HG02588 (cell line): Measurements from ENCODE around the gene AGXT.

ENCODE experiments used
- ATAC-seq: cut with Tn5 transposase; IDR thresholded peaks from one replicate; pipeline ENCODE4 v1.9.1; 2021; ENCODE audit warnings: mild to moderate bottlenecking, moderate library complexity; ENCODE audit not compliant: unreplicated experiment

AGXT gene

DNA sequence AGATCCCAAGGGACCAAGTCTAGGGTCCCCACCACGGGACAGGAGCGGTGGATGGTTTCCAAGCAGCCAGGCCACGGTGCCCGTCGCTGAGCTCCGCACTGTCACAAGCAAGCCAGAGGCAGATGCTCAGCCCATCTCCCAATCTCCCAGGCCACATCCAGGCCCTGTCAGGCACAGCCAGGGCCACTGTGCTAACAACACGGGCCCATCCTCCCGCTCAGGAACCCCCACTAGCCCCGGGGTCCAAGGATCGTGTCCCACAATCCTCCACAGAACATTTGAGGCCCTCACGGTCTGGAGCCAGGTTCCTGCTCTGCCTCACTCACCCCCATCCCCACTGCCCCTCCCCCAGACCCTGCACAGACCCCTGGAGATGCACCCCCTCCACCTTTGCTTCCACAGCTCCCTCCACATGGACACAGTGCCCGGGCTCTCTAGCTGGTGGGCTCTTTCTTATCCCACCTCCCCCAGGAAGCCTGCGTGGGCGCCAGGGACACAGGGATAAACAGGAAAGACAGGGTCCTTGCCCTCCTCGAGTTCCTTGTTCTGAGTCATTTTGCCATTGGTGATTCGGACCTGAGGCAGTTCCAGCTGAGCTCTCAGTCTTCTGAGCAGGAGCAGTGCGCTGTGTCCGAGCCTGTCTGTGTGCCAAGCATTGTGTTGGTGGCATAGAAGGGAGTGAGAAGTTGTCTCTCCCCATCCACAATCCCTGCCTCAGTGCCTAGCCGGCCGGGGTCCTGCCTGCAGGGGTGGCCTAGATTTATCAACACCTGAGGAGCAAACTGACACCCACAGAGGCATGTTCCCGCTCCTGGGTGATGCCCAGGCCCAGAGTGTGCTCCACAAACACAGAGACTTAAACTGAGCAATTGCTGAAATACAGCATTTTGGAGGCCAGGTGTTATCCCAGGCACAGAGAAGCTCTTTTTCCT is 44.5 kb downstream of the AGXT start:
- ATAC-seq = no peak

DNA sequence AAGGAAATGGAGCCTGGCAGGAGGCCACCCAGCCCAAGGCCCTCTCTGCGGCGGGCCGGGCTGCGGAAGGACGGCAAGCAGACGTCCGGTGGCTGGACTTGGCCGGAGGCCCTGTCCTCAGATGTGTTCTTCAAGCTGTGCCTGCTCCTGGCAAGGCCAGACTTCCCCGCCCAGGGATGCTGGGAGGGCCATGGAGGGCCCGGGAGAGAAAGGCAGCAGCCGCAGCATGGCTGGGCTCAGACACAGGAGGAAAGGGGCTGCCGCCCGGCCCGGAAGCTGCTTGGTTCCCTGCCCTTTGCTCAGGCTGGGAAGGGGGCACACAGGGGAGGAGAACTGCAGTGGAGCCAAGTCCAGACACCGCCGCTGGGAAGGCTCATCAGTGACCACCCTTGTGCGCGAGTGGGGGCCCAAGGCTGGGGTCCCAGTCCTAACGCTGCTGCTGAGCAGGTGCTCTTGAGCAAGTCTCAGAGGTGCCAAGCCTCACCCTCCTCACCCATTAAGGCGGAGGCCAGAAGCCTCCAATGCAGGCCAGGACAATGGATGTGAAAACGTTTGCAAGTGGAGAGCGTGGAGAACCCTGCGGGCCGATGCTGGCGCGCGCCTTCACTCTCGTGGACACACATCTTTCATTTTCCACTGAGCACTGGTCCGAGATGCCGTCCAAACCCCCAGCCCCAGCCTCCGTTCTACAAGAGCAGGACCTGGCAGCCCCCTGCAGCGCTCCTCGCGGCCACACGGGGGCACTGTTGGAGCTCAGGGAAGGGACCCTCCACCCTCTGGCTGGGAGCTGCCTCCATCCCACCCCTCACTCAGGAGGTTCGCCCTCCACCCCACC is 45.4 kb downstream of the AGXT start:
- ATAC-seq = no peak

DNA sequence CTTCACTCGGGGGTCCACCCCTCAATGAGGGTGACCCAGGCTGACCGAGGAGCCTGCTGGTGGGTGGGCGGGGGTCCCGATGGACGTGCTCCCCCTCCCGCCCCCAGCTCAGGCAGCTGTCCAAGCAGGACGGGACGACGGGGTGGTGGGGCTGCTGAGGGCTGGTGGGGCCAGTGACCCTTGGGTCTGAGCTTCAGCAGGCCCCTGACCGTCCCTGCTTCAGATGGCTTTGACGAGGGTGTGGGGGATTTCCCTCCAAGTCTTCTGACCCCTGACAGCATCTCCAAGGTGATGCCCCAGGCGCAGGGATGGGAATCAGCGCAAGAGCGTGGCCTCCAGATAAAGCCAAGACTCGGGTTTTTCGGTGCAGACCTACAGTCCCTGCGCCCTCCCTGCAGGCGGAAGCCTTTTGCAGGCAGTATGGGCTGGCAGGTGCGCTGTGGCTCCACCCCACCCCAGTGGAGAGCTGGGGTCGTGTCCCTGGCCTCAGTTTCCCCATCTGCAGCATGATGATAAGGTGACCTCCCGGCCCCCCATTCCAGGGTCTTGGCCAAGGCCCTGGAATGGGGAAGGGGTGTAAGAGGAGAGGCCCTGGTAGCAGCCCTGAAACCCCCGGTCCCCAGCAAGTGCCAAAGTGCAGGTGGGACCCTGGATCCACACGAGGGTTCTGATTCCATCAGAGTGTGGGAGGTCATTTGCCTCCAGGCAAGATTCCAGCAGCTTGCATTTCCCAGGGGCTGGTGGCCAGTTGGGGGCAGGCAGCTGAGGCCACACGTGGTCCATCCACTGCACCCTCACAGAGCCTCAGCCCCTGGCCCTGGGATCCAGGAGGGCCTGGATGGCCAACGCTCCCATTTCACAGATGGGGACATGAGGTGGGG is 46.3 kb downstream of the AGXT start:
- no peak for ATAC-seq

DNA sequence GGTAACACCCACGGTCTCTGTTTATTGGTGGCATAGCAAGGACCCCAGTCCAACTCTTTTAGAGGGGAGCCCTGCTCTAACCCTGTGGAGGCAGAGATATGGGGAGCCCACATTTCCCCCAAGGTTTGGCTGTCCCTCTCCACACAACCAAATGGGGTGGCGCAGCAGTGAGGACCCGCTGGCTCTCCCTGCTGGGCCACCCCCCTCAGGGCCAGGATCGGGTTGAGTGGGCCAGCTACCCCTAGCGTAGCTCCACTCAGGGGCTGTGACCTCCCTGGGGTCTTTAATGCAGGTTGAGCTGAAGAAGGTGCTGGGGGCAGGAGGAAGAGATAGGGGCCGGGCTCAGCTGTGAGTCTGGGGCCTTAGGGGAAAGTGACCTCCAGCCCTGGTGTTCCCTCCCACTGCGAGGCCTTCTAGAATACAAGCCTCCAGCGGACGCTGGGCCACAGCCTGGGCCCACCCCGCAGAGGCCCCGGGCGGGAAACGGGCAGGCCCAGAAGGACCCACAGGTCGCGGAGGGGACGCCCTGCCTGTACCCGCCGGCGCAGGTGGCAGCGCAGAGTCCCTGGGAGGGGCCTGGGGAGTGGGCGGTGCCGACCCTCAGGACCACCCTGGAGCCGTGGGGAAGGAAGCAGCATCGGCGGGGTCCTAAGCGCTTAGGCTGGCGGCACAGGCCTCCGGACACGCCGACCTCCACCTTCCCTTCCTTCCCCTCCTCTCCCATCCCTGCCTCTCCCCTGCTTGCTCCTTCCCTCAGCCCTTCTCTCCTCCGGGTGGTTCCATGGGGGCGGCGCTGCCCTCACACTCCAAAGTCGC is 47.1 kb downstream of the AGXT start:
- no peak for ATAC-seq

DNA sequence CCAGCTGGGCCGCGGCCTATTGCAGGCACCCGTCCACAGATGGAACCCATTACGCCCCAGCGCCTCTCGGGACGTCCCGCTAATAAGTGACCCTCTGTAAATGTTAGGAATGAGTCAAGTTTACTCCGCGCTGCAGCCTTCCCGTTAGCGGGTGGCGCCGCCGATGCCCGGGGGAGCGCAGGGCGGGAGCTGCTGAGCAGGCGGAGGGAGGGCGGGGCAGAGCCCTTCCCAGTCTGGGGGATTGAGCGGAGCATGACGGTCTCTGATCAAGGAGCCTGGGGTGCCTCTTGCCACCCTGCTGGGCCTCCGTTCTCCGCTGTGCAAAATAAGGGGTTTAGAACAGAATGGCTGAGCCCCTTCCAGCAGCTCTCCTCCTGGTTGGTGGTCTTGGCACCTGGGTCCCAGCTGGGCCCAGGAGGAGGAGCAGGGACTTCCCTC is 48.0 kb downstream of the AGXT start:
- ATAC-seq = no peak

DNA sequence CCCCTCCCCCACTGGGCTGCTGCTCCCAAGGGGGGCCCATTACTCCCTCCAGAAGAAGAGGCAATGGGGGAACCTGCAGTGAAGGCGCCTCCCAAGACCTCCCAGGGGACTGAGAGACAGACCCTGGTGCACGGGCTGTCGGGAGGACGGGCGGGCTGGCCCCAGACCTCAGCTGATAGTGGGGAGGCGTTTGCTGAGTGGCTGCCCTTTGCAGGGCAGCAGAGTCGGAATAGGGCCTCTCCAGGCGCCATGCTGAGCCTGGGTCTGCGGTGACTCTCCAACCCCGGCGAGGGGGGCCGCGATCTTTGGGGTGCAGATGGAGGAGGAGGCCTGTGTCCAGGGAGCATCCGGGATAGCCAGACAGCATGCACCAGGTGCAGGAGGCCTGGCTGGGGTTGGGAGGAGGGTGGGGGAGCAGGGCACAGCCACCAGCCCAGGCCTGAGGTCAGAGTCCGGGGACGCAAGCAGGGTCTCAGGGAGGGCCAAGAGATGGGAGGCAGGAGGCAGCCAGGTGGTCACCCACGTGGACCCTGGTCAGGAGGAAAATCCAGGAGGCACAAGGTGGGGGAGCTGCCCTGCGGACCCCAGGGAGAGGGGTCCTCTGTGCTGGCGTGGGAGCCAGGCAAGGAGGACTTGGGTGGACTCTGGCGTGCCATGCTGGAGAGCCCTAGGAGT is 48.5 kb downstream of the AGXT start:
- ATAC-seq = no peak

DNA sequence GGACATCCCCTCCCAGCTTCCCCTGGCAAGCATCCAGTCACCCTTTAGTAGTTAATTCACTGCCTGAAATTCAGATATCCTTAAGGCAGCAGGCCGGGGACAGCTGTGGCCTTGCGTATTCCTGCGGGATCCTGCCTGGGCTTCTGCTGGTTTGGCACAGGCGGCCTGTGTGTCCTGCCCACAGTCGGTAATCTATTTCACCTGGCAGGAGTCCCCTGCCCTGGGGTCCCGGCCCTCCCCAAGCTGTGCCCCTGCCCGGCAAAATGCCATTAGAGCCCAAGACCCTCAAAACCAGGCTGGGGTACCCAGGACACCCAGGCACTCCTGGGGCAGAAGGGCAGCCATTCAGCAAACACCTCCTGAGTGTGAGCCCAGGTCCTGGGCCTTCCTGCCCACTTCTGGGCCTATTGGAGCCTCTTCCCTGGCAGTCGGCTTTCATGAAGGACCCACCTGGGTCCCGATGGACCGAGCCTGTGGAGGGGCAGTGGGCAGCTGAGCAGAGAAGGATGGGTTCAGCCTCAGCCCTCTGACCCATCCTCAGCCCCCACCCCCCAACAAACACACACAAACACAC is 49.1 kb downstream of the AGXT start:
- ATAC-seq = no peak

DNA sequence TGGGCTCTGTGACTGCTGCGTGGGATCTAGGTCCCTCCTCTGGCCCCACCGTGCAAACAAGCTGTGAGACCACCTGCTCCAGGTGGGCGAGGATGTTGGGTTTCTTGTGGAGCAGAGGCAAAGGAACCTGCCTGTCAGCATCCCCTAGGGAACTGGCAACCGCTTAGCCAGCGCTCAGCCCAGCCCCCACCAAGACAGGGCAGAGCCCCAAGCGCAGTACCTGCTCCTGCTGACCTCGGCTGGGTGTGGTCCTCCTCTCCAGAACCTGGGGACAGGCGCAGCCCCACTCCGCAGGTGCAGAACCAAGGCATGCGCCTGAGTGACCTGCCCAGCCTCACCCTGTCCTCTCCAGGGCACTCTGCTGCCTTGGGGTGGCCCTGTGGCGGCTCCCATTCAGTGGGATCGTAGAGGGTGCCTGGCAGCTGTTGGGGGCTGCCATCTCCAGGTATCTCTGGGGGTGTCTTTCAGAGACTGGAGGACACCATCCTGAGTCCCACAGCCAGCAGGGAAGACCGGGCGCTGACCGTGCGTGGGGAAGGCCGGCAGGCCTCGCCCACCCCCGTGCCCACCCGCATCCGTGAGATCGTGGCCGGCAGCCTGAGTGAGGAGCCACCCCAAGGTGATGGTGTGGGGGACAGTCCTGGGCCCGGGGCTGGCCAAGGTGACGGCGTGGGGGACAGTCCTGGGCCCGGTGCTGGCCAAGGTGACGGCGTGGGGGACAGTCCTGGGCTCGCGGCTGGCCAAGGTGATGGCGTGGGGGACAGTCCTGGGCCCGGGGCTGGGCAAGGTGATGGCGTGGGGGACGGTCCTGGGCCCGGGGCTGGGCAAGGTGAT is 49.9 kb downstream of the AGXT start:
- ATAC-seq = no peak

DNA sequence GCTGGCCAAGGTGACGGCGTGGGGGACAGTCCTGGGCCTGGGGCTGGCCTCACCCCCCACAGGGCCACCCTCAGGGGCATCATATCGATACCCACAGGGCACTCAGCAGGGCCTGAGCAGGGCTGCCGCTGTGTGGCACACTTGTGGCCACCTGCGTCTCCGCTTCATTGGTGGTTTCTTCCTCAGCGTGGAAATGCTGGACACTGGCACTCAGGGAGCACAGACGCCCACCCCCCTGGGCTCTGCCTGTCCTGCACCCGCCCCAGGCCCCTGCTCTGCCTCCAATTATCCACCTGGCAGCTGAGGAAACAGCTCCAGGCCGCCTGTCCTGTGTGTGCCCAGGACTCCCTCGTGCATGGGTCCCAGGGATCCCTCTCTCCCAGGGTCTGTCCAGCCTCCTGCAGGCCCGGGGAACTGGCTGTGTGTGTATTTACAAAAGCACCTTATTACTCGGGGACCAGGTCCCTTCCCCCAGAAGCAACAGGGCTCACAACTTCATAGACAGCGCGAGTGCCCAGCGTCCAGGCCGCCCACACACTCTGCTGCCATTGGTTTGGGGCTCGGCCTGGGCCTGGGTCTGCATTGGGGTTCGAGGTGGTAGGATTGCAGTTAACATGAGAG is 50.6 kb downstream of the AGXT start:
- ATAC-seq = no peak

DNA sequence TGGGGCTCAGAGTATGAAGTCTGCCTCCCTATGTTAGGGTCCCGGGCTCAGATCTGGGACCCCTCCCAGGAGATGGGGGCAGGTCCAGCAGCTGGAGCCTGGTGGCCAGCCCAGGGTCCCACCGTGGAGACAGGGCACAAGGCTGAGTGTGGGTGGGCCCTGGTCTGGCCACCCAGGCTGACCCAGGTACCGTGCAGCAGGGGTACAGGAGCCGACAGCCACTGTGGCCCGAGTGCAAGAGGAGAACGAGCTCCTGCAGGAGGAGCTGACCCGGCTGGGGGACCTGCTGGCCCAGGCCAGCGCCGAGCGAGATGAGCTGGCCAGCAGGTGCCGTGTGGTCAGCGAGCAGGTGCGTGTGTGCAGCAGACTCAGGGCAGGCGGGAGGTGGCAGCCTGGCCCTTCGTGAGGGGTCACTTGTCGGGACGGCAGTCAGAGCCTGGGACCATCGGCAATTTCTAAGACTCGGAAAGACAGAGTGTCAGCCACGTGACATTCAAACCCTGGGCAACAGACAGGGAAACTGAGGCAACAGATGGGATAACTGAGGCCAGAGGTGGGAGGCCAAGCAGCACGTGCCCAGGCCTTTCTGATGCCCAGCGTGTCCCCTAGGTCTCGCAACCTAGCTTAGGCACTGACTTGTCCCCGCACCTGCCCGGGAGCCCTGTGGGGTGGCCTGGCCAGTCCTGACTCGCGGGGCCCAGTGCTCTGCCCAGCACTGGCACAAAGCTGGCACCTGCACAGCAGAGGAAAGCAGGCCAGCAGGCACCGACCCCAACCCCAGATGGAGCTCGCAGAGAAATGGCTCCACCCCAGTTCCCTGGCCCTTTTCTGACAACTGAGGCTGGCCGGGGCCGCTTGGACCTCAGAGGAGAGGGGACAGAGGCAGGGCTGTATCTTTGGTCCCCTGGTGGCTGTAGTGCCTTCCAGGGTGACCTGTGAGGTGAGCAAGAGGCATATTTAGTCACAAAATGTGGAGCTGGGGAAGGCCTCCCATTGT is 51.5 kb downstream of the AGXT start:
- ATAC-seq = no peak

DNA sequence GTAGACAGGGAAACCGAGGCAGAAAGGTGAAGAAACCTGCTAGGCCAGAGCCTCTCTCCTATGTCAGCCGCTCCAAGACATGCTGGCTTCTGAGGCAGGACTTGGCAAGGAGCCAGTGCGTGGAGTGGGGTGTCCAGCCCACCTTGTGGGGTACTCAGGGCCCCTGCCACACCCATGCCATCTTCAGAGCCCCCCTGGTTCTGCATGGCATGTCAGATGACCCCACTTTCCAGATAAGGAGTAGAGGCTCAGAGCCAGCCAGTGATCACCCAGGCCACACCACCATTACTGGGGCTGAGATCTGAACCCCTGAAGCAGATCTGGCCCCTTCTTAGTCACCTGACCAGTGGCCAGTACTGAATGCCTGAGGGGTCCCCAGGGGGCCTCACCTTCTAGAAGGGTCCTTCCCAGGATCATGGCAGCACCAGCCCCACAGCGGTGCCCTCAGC is 52.2 kb downstream of the AGXT start:
- ATAC-seq = no peak

DNA sequence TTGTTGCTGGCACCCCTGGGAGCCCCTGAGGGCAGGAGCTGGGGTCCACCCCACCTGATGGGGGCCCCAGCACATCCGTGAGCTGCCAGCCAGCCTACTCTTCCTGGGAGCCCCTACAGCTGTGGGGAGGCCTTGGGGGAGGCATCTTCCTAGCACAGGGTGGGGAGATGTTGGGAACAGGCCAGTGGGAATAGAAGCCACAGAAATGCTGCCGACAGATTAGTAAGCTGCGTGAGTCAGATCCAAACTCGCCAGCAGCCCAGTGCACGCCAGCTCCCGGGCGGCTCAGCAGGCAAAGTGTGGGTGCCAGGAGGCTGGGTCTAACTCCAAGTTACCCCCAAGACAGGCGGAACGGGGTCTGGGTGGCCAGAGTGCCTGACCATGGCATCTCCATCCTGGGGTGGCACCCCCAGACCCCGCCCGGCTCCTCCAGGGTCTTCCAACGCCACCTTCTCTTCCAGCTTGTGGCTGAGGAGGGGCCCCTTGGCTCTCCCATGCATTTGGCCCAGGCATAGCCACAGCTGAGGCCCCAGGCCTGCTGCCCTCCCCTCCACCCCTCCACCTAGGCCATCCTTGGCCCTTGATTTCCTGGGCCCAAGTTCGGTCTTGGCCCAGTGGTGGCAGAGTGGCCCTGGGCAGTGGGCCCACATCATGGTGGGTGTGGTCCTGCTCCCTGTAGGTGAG is 52.8 kb downstream of the AGXT start:
- ATAC-seq = no peak

DNA sequence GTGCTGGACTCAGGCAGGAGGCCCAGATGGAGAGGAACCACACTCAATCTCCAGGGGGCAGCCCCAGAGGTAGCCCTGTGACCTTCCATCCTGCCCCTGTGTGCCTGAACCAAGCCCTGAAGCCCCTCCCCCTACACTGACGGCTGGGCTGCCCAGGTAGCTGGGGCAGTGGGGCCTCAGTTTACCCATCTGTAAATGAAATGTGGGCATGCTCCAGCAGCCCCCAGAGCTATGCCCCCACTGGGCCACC is 53.3 kb downstream of the AGXT start:
- ATAC-seq = no peak

DNA sequence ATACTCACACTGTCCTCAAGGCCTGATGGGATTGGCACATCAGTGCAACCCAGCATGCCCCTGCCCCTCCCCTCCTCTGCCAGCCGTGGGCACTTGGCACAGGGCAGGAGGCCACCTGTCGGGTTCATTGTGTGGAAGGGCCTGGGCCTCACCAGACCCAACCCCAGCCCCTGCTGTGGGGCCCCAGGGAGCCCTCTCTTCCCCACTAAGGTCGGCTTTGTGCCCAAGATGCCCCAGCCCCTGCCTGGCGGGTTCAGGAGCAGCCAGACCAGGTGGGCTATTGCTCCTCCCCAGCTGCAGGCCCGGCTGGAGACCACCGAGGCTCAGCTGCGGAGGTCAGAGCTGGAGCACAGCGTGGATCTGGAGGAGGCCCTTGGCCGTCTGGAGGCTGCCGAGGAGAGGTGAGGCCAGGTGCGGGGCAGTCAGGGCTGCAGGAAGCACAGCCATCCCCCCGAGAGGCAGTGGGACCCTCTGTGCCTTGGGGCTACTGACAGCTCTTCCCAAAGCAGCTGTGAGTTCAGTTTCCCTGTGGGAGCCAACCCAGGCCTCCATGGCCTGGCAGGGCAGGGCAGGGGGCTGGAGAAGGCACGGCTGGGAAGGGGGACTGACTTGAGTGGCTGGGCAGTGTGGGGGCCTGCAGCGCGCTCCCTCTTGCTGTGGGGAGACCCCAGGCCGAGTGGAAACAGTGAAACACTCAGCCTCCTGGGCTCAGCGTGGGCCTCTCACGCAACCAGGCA is 53.8 kb downstream of the AGXT start:
- ATAC-seq = no peak

DNA sequence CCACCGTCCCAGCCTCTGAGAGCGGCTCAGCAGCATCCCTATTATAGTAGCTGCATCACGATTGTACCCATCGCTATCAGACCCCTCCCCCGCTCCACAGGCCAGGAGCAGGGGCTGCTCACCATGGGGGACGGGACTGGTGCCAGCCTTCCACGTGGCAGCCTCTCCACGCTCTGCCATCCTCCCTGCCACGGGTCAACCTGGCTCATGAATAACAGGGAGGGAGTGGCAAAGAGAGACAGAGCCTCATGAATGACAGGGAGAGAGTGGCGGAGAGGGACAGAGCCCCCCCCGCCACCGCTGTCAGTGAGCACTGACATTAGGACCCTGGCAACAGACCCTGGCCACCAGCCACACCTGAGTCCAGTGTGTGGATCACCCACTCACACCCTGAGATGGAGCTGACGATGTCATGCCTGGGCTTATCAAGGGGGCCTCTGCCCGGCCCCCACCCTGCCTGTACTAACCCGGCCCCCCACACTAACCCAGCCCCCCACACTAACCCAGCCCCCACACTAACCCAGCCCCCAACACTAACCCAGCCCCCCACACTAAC is 54.4 kb downstream of the AGXT start:
- ATAC-seq = no peak
